Activated CD8-positive, alpha-beta memory T cell treated with anti-CD3 and anti-CD28 coated beads for 36 hours (primary cell): ENCODE results near the gene ARHGAP27. TPM values are rescaled to one million over a fixed set of nuclear protein-coding genes. Genes with fewer than 3 reads are reported as not detected.

Experiments
- CTCF ChIA-PET: fragments of 350-600 bp; sonication (Branson Sonifier 250); formaldehyde crosslinking; loops from one replicate; lab custom pipeline; 2021; ENCODE audit warnings: antibody characterized with exemption; lab: Charles Lee
- POLR2A ChIA-PET: fragments of 350-600 bp; sonication (Branson Sonifier 250); formaldehyde crosslinking; loops from one replicate; lab custom pipeline; 2021; ENCODE audit warnings: antibody characterized with exemption; lab: Charles Lee
- total RNA-seq, 2 experiments: library from RNA; stranded (reverse); gene quantifications; one replicate each; pipeline ENCODE4 v1.2.3, GENCODE V29; 2021

Gene ARHGAP27
- total RNA-seq, 2 experiments from 2014 or later: 35.9 to 41.3 TPM

DNA sequence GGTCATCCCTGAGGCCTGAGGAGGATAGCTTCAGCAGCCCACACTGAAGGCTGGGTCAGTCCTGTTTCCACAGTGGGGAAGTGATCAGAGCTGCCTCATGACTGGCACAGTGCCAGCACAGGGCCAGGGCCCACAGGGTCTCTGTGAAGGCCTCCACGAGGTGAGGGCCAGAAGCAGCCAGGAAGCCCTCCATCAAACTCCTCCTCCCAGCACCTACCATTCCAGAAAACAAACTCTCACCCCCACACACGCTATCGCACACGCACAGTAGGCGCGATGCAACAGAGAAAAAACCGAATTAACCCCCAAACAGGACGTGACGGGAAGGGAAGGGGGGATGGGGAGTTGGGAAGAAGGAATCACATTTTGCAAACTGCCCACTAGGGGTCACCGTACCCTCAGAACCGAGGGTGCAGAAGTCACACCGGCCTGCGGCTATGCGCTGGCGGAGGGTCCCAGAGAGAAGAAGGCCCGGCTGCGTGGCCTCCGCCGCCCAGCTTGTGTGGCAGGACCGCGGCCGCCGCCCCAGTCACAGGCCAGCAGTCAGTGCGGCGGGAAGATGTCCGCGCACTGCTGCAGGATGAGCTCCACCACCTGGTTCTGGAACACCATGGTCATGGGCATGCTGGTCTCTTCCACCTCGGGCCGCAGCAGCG lies 37.6 kb downstream of the ARHGAP27 start:
- CTCF ChIA-PET: interaction anchor here (1.4 to 2.4 kb wide), 2 partner anchors 10 to 159 kb away, joined by 4 to 10 read pairs; no protein-coding TSS in a partner anchor
- POLR2A ChIA-PET: interaction anchor here (0.6 kb wide), 1 partner anchor 118 kb away, joined by 5 read pairs; no protein-coding TSS in a partner anchor

DNA sequence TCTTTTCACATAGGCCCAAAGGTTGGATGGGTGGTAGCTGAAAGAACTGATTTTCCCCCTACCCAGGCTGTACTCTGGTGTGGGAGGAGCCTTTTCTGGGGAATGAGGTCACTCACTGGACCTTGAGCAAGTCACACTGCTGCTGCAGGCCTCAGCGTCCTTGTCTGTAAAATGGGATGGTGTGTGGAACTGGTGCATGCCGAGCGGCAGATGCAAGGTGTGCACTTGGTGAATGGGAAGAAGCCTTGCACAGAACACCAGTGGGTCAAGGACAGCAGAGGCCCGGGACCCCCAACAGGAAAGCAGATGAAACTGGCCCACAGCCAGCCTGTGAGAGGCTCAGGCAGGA lies 38.1 kb downstream of the ARHGAP27 start:
- CTCF ChIA-PET: interaction anchor here (1.4 to 2.4 kb wide), 3 partner anchors 10 to 159 kb away, joined by 4 to 10 read pairs (median 4); no protein-coding TSS in a partner anchor
- POLR2A ChIA-PET: interaction anchor here (0.6 kb wide), 1 partner anchor 118 kb away, joined by 5 read pairs; no protein-coding TSS in a partner anchor

DNA sequence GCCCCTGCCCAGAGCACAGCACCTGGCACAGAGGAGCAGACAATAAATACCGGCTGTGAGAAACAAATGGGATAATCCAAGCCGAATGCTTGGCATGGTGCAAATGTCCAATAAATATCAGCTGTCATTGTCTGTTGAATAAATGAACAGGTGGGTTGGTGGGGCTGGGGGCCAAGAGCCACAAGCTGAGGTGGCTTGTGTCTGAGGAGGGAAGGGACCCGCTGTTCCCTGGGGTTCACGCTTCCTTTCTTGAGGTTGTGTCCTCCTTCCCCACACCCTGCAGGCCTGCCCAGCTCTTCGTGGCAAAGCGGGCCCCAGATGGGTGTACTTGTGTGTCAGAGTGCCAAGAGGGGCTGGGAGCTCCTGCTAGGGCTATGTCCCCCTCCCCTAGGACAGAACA lies 38.6 kb downstream of the ARHGAP27 start:
- POLR2A ChIA-PET: interaction anchor here (0.6 kb wide), 1 partner anchor 117 kb away, joined by 5 read pairs; no protein-coding TSS in a partner anchor

DNA sequence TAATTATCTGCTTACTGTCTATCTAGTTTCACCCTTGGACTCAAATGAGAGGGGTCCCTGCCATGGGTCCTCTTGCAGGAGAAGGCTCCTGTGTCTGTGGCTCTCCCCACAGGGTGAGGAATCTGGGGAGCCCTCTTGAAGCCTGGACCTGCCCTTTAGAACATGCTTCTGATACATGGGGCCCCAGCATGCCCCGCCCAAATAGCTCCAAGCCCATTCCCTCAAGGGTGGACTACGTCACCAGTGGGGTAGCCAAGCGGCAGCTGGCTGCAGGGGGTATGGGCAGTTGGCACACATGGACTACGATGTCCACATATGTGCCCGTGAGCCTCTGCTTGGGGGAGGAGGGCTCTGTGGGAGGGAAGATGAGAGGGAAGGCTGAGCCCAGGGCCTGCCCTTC lies 39.3 kb downstream of the ARHGAP27 start:
- CTCF ChIA-PET: interaction anchor here (1.7 to 2.4 kb wide), 2 partner anchors 9 to 63 kb away, joined by 4 to 10 read pairs; no protein-coding TSS in a partner anchor
- POLR2A ChIA-PET: interaction anchor here (1.1 kb wide), 1 partner anchor 131 kb away, joined by 3 read pairs; the partner anchor contains the start of gene SPATA32

More for the DNA sequence above, 38.6 kb downstream of the ARHGAP27 start:
- CTCF ChIA-PET: interaction anchor here (1.7 to 2.4 kb wide), 2 partner anchors 9 to 64 kb away, joined by 4 to 10 read pairs; no protein-coding TSS in a partner anchor

DNA sequence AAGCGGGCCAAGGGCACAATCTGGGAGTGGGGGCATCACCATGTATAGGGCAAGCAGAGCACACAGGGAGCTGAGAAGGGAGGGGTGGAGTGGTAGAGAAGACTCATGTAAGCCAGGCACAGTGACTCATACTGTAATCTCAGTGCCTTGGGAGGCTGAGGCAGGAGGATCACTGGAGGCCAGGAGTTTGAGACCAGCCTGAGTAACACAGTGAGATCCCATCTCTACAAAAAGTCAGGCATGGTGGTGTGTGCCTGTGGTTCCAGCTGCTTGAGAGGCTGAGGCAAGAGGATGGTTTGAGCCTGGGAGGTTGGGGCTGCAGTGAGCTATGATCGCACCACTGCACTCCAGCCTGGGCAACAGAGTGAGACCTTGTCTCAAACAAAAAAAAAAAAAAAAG lies 40.8 kb downstream of the ARHGAP27 start:
- POLR2A ChIA-PET: interaction anchor here (1.1 kb wide), 1 partner anchor 129 kb away, joined by 3 read pairs; the partner anchor contains the start of gene SPATA32
- CTCF ChIA-PET: interaction anchor here (0.7 to 1.2 kb wide), 4 partner anchors 26 to 257 kb away, joined by 3 to 5 read pairs (median 4); no protein-coding TSS in a partner anchor

DNA sequence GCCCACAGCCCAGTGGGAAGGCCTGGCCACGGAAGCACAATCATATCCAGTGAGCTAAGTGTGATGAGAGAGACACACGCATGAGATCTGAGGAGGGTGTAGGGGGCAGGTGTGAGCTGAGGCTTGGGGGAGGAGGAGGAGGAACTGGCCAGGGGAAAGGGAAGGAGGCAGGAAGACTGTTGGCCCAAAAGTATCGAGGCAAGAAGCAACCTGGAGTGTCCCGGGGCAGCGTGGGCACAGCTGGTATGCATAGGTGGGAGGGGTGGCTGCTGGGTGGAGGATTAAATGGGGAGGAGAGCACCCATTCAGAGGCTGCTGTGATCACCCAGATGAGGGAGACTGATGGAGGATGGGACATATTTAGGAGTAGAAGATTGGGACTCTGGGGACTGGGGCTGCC lies 41.4 kb downstream of the ARHGAP27 start:
- ChIA-PET CTCF (interaction anchor here (1.6 kb wide), 1 partner anchor 172 kb away, joined by 4 read pairs; no protein-coding TSS in a partner anchor), POLR2A (no interaction called here)

DNA sequence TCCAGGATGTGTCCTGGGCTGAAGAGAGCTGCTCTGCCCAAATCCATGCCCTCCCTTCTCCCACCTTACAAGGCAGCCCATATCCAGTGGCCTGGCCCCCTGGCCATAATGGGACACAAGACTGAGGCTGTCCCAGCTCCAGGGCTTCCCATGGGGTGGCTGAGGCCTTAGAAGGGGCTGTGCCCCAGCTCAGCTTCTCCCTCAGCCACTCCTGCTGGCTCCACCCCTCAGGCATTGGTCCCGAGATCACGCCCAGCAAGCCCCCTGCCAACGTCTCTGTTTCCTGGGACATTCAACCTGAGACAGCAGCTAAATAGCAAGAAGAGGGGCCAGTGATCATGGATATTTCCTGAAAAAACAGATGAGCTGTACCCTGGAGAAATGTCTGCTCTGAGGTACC lies 43.3 kb downstream of the ARHGAP27 start:
- ChIA-PET CTCF (interaction anchor here (0.6 to 7.4 kb wide), 5 partner anchors 37 to 154 kb away, joined by 3 to 82 read pairs (median 3); no protein-coding TSS in a partner anchor), POLR2A (interaction anchor here (0.5 to 0.7 kb wide), 2 partner anchors 130 to 567 kb away, joined by 7 to 8 read pairs; no protein-coding TSS in a partner anchor)

DNA sequence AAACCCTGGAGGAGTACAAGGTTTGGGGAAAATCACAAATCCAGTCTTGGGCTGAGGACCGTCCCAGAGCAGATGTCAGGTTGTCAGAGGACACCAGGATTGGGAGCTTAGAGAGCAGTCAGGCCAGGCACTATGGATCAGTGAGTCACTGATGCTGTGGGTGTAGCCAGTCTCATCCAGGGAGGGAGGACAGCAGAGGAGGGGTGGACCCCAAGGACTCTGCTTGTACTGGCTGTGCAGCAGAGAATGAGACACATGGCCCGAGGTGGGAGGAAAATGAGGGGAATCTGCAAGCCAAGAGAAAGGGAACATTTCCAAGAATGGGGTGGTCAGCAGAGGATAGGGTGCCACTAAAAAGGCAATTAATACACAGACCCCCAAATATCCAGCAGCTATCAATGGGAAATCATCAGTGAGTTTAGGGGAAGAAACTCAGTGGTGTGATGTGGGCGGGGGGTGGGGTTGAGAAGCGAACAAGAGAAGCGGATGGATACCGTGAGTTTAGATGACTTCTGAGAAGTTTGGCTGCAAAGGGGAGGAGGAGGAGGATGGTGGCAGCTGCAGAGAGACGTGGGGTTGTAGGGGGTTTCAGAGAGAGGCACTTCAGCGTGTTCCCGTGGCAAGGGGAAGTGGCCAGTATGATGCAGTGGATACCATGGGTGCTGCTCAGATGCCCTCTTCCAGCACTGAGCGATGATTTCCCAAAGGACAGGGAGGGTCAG lies 43.9 kb downstream of the ARHGAP27 start:
- ChIA-PET CTCF (interaction anchor here (0.6 to 7.4 kb wide), 7 partner anchors 11 to 749 kb away, joined by 3 to 82 read pairs (median 4); no protein-coding TSS in a partner anchor), POLR2A (interaction anchor here (0.7 kb wide), 1 partner anchor 130 kb away, joined by 7 read pairs; no protein-coding TSS in a partner anchor)

DNA sequence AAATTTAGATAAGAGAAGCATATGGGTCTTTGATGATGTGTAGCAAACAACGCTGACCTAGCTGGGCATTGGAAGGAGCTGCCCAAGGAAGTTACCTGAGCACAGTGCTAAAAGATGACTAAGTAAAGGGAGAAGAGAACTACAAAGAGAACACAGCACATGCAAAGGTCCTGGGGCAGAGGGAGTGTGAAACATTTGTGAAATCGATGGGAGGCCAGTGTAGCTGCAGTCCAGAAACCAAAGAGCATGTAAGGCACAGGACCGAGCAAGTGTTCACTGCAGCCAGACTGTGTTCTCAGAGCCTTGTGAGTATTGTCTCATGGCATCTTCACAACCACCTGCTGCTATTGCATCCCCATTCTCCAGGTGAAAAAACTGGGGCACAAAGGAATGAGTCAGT lies 44.9 kb downstream of the ARHGAP27 start:
- ChIA-PET POLR2A (no interaction called here), CTCF (interaction anchor here (0.7 to 7.4 kb wide), 8 partner anchors 13 to 158 kb away, joined by 3 to 82 read pairs (median 4); no protein-coding TSS in a partner anchor)

DNA sequence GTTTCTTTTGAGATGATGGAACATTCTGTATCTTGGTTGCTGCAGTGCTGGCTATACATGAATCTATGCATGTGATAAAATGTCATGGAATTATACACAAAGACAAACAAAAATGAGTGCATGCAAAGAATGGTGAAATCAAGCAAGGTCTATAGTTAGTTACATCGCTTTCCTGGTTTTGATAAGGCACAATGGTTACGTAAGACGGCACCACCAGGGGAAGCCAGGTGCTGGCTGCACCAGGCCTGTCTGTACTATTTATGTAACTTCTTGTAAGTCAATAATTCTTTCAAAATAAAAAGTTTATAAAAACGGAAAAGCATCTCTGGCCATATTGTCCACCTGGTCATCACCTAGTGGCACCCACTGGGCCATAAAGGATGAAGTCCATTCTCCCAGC lies 46.5 kb downstream of the ARHGAP27 start:
- POLR2A ChIA-PET: no interaction called here

DNA sequence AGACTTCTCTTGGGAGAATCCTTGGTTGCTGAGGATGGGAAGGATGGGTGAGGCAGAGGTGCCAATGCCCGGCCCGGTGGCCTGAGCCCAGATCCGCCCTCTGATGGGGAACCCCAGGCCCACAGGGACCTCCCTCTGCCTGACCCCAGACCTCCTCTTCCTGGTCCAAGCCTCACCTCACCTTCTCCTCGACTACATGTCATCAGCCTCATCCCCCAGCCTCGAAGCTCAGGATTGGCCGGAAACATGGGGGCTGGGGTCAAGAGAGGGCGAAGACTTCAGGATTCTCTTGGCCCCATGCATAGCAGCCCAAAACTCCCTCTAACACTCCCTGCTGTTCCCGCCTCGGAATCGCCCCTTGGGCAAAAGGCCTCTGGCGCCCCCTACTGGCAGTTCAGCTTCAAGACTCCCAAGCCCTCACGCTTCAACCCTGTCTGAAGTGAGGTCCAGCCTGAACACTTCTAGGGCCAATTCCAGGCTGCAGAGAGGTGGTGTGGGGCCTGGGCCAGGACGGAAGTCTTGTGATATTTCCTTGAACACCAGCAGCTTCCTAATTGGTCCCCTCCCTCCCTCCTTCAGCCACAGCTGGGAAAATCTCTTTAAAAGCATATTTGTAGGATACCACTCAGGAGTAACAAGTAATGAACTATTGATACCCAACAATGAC lies 47.2 kb downstream of the ARHGAP27 start:
- CTCF ChIA-PET: interaction anchor here (0.6 to 7.4 kb wide), 37 partner anchors 9 to 250 kb away, joined by 3 to 82 read pairs (median 5); partner anchors contain the start of genes ACBD4, FMNL1 and MAP3K14
- POLR2A ChIA-PET: interaction anchor here (0.6 kb wide), 2 partner anchors 19 to 110 kb away, joined by 3 to 9 read pairs; no protein-coding TSS in a partner anchor

More for the DNA sequence above, 46.5 kb downstream of the ARHGAP27 start:
- CTCF ChIA-PET: interaction anchor here (0.6 to 7.4 kb wide), 28 partner anchors 8 to 251 kb away, joined by 3 to 82 read pairs (median 6); partner anchors contain the start of genes ACBD4, FMNL1 and MAP3K14

DNA sequence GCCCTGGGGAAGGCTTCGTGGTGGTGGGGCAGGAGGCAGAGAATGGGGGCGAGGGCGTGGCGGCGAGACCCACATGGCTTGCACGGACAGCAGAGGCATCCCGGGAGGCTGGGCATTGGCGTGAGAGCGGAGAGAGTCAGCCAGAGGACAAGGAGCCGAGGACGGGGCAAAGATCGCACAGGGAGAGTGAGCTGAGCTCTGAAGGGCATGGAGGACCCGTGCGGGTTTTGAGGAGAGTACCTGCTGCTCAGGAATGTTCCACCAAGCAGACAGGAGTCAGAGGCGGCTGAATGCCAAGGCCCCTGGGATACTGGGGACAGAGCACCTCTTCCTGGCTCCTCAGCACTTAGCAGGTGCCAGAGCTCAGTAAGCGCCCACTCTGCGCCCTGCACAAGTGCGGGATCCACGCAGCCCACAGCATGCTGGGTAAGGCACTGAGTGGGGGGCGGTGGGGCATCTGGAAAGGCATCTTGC lies 47.8 kb downstream of the ARHGAP27 start:
- ChIA-PET POLR2A (interaction anchor here (0.6 kb wide), 1 partner anchor 110 kb away, joined by 3 read pairs; no protein-coding TSS in a partner anchor), CTCF (interaction anchor here (0.7 to 7.4 kb wide), 35 partner anchors 10 to 249 kb away, joined by 3 to 82 read pairs (median 5); partner anchors contain the start of genes ACBD4, FMNL1 and MAP3K14)

DNA sequence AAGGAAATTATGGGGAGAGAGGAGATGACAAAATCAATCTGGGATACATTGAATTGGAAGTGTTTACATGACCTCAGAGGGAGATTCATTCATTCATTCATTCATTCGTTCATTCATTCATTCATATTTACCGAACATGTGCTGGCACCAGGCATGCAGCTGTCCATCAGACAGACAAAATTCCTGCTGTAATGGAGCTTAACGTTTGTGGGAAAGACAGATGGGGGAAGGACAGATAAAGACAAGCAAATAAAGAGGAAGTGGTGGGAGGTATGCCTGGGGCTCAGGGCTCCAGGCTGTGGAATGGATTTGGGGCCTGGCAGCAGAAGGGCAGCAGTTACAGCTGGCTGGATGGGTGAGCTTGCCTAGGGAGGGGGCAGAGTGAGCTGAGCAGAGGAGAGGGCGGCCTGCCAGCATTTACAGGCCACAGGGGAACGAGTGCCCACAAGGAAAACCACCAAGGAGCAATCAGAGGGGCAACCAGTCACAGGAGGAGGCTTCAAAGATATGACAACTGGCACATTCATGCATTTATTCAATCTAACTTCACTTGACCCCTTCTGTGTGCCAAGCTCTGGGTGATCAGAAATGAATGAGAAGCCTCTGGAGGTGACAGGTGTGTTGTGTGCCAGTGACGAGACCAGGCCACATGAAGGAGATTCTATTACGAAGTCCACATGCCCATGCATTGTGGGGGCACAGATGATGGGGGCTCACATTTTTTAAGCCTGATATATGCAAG lies 48.5 kb downstream of the ARHGAP27 start:
- CTCF ChIA-PET: interaction anchor here (0.6 to 7.4 kb wide), 20 partner anchors 10 to 164 kb away, joined by 3 to 82 read pairs (median 6); partner anchors contain the start of gene FMNL1
- POLR2A ChIA-PET: no interaction called here

DNA sequence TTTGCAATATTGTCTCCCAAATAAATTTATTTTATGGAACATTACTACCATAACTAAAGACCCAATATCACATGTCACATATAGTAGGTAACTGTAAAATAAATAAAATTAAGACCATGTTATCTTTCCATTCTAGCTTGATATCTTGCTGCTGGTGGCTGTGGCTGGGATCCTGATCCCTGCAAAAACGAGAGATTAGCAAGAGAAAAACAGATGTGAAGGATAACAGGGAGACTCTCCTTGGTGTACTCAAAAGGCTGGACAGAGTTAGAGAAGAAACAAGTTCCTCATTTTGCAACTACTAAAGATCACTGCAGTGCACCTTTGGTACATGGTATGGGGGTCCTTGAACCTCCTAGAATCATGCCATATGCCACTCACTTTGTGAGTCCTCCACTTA lies 49.7 kb downstream of the ARHGAP27 start:
- ChIA-PET POLR2A (no interaction called here), CTCF (interaction anchor here (1.0 to 3.4 kb wide), 4 partner anchors 13 to 163 kb away, joined by 3 to 28 read pairs (median 4); partner anchors contain the start of gene FMNL1)

DNA sequence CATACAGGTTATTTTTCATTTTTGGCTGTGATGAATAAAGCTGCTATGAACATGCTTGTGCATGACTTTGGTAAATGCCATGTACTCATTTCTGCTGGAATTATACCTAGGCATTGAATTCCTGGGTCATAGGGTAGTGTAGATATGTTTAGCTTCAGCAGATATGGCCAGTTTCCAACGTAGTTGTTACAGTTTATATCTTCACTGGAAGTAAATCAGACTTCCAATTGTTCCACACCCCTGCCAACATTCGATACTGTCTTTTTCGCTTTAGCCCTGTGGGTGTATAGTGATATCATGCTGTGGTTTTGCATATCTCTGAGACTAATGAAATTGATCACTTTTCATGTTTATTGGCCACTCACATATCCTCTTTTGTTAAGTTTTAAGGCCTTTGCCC lies 50.4 kb downstream of the ARHGAP27 start:
- ChIA-PET CTCF (interaction anchor here (1.0 to 1.1 kb wide), 3 partner anchors 58 to 116 kb away, joined by 3 read pairs; no protein-coding TSS in a partner anchor), POLR2A (no interaction called here)

DNA sequence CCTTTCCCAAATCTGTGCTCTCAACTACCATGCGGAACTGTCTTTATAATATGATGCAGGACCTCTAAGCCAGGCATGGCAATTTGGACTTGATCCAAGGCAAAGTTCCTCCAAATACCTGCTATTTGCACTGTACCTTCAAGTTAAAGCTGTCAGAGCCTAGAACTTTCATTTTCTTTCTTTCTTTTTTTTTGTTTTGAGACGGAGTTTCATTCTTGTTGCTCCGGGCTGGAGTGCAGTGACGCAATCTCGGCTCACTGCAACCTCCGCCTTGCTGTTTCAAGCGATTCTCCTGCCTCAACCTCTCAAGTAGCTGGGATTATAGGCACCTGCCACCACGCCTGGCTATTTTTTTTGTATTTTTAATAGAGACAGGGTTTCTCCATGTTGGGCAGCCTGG lies 51.7 kb downstream of the ARHGAP27 start:
- POLR2A ChIA-PET: no interaction called here
- CTCF ChIA-PET: interaction anchor here (0.8 to 1.5 kb wide), 4 partner anchors 78 to 145 kb away, joined by 3 to 4 read pairs (median 3); no protein-coding TSS in a partner anchor
